B cell (primary cell): ENCODE results near the gene HAGHL. TPM values are rescaled to one million over a fixed set of nuclear protein-coding genes. Genes with fewer than 3 reads are reported as not detected.

Source experiments
- ATAC-seq: fragments of 200-7000 bp; cut with Tn5 transposase; one replicate; pipeline ENCODE4 v1.10.0; 2021; ENCODE audit warnings: low read depth, mild to moderate bottlenecking, moderate number of reproducible peaks, moderate library complexity
- CTCF ChIA-PET: fragments of 350-600 bp; sonication (Branson Sonifier 250); formaldehyde crosslinking; loops from one replicate; lab custom pipeline; 2021; ENCODE audit warnings: antibody characterized with exemption, inconsistent platforms; lab: Charles Lee
- POLR2A ChIA-PET: fragments of 350-600 bp; sonication (Branson Sonifier 250); formaldehyde crosslinking; loops from one replicate; lab custom pipeline; 2021; ENCODE audit warnings: antibody characterized with exemption; lab: Charles Lee
- DNase-seq: peaks from one replicate; pipeline ENCODE4 v3.0.0; 2013
- H2AFZ ChIP-seq: 2 replicates; pipeline ENCODE4 v1.6.1; 2012; ENCODE audit warnings: mild to moderate bottlenecking, low read depth, low read length; ENCODE audit not compliant: insufficient read depth, poor library complexity, severe bottlenecking
- H3K27ac ChIP-seq, 2 donors: 1 replicate in 1 of 2; 2 replicates in 1 of 2; pipeline ENCODE4 v1.5.1; 2012 to 2013; ENCODE audit warnings: low read length in 2 of 2, mild to moderate bottlenecking in 2 of 2, moderate library complexity in 1 of 2
- H3K27me3 ChIP-seq, 4 experiments: fragments of 200-600 bp in 1 of 4; sonication (generic) in 1 of 4; replicated peaks in 1 of 4; 1 replicate in 2 of 4; 2 replicates in 2 of 4; pipeline versions ENCODE4 v1.6.1 to v1.7.0; 2013 to 2016; ENCODE audit warnings: low read length in 3 of 4, mild to moderate bottlenecking in 2 of 4, mixed read lengths in 1 of 4, moderate library complexity in 1 of 4; ENCODE audit not compliant: insufficient read depth in 4 of 4, control insufficient read depth in 3 of 4; ENCODE audit errors: control extremely low read depth in 1 of 4
- H3K36me3 ChIP-seq, 2 experiments: replicated peaks in 1 of 2; 1 replicate in 1 of 2; 2 replicates in 1 of 2; pipeline versions ENCODE4 v1.6.1 to v1.7.1; 2013; ENCODE audit warnings: low read length in 1 of 2; ENCODE audit not compliant: insufficient read depth in 2 of 2, control insufficient read depth in 1 of 2; ENCODE audit errors: control extremely low read depth in 1 of 2, extremely low read depth in 1 of 2
- H3K4me1 ChIP-seq, 2 donors: fragments of 200-600 bp in 1 of 2; sonication (generic) in 1 of 2; 1 replicate in 1 of 2; 2 replicates in 1 of 2; pipeline versions ENCODE4 v1.5.1 to v1.6.1; 2013 to 2017; ENCODE audit warnings: low read length in 2 of 2; ENCODE audit not compliant: control insufficient read depth in 2 of 2, insufficient read depth in 2 of 2
- H3K4me2 ChIP-seq: replicated peaks from 2 replicates; pipeline ENCODE3; 2012; ENCODE audit warnings: mild to moderate bottlenecking, low read depth, low read length; ENCODE audit not compliant: poor library complexity, severe bottlenecking
- H3K4me3 ChIP-seq, 5 experiments: fragments of 200-600 bp in 1 of 5; sonication (generic) in 1 of 5; 1 replicate in 3 of 5; 2 replicates in 2 of 5; pipeline versions ENCODE4 v1.5.1 to v1.7.0; 2011 to 2016; ENCODE audit warnings: low read length in 4 of 5, mild to moderate bottlenecking in 4 of 5, low read depth in 2 of 5, control low read depth in 1 of 5, moderate library complexity in 1 of 5; ENCODE audit not compliant: insufficient read depth in 1 of 5; ENCODE audit errors: control extremely low read depth in 1 of 5, extremely low read depth in 1 of 5
- H3K79me2 ChIP-seq: fragments of 200-600 bp; sonication (generic); one replicate; pipeline ENCODE4 v1.6.0; 2016; ENCODE audit warnings: low read length; ENCODE audit not compliant: control insufficient read depth, insufficient read depth
- H3K9ac ChIP-seq: fragments of 200-600 bp; sonication (generic); 2 replicates; pipeline ENCODE4 v1.6.1; 2017; ENCODE audit warnings: mild to moderate bottlenecking, low read length, moderate library complexity
- H3K9me3 ChIP-seq, 3 donors: one replicate each; pipeline versions ENCODE4 v1.6.1 to v1.7.1; 2013; ENCODE audit warnings: low read length in 2 of 3; ENCODE audit not compliant: control insufficient read depth in 2 of 3, insufficient read depth in 1 of 3; ENCODE audit errors: control extremely low read depth in 1 of 3
- H4K20me1 ChIP-seq: 2 replicates; pipeline ENCODE4 v1.6.0; 2012; ENCODE audit warnings: mild to moderate bottlenecking, low read length; ENCODE audit not compliant: insufficient read depth, control insufficient read depth, poor library complexity, severe bottlenecking
- H3K27ac Mint-ChIP-seq: one replicate; pipeline ENCODE4 v1.8.0; 2021; ENCODE audit warnings: mixed read lengths
- H3K27me3 Mint-ChIP-seq: one replicate; pipeline ENCODE4 v1.8.0; 2021; ENCODE audit warnings: mixed read lengths
- H3K4me1 Mint-ChIP-seq: one replicate; pipeline ENCODE4 v1.8.0; 2021; ENCODE audit warnings: mixed read lengths
- H3K4me3 Mint-ChIP-seq: one replicate; pipeline ENCODE4 v1.8.0; 2021; ENCODE audit warnings: mixed read lengths
- H3K9me3 Mint-ChIP-seq: one replicate; pipeline ENCODE4 v1.8.0; 2022; ENCODE audit warnings: mixed read lengths; ENCODE audit not compliant: insufficient read depth
- CTCF ChIP-seq: fragments of 200-600 bp; IDR thresholded peaks from one replicate; pipeline ENCODE4 v1.8.0; 2022; ENCODE audit warnings: antibody characterized with exemption, mild to moderate bottlenecking
- EZH2 ChIP-seq: IDR thresholded peaks from 2 replicates; pipeline ENCODE4 v1.6.1; 2012; ENCODE audit warnings: borderline replicate concordance, low read depth, mild to moderate bottlenecking, moderate library complexity, low read length; ENCODE audit not compliant: insufficient read depth, poor library complexity, severe bottlenecking
- WGBS: methylation state at CpG from one replicate; pipeline ENCODE4 v1.1.5; 2013; ENCODE audit warnings: missing lambda C conversion rate; ENCODE audit not compliant: insufficient coverage; 5-methylcytosine and 5-hydroxymethylcytosine counted together
- intact Hi-C: fragments of 100-400 bp; cut with micrococcal nuclease; formaldehyde crosslinking; loops from one replicate; pipeline ENCODE4 v1.10.0; 2022
- polyA plus RNA-seq: library from polyadenylated mRNA; depleted of rRNA; stranded (reverse); fragments of >200 nt; gene quantifications from 2 replicates; pipeline ENCODE4 v1.2.3, GENCODE V29; 2012
- total RNA-seq, 2 donors: library from RNA; stranded (reverse); fragments of 120-200 nt in 1 of 2; gene quantifications; 1 replicate in 1 of 2; 2 replicates in 1 of 2; pipeline versions ENCODE4 v1.2.3 to v1.2.4, GENCODE V29; 2013 to 2022

Gene HAGHL
- total and polyA plus RNA-seq, 2 donors (not counting 1 experiment from before 2014, with no cell fraction given), result 32.3 to 87.1 TPM

DNA sequence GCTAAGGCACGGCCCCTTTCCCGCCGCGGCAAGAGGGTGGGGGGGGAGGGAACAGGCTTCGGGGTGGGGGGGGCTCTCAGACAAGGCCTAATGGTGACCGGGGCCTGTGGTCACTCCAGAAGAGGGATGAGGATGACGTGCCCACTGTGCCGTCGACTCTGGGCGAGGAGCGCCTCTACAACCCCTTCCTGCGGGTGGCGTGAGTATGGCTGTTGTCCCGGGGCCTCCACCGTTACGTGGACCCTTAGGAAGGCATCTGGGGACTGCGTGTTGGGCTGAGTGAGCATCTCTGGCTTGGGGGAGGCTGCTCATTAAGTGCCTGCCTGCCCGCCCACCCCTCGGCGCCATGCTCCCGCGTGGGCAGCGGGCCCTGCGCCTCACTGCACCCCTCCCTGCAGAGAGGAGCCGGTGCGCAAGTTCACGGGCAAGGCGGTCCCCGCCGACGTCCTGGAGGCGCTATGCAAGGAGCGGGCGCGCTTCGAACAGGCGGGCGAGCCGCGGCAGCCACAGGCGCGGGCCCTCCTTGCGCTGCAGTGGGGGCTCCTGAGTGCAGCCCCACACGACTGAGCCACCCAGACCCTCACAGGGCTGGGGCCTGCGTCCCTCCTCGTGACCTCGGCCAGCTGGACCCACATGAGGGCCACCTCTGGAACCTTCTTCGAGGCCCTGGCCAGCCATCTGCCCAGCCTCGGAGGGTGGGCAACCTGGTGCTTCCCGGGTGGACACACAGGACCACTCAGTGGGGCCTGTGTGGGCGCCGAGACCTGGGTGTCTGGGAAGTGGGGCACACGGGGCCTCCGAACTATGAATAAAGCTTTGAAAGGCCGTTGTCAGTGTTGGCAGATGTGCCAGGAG lies 2.2 kb downstream of the HAGHL start:
- 91% methylated on average over 50 of the region's 55 CpGs for WGBS
- Histone ChIP-seq H3K27me3 (no peaks in the 10 kb centered on the region), H3K36me3 (peaks cover 0 to 25% of the 10 kb centered on the region in 2 experiments), H3K4me2 (peak overlapping the region; percentile 97), H3K27ac (no peak overlapping the region), H3K9me3 (no peaks in the 10 kb centered on the region), H3K9ac (no peak overlapping the region), H4K20me1 (peaks cover 14% of the 10 kb centered on the region), H3K4me1 (peaks cover 10 to 28% of the 10 kb centered on the region in 2 donors), H3K4me3 (peak overlapping the region in 3 of 5 experiments; percentile 69 to 77 (median 70)), H3K79me2 (no peaks in the 10 kb centered on the region), H2AFZ (no peak overlapping the region)
- ChIA-PET CTCF (interaction anchor here (1.2 kb wide), 1 partner anchor 17 kb away, joined by 4 read pairs; no protein-coding TSS in a partner anchor), POLR2A (interaction anchor here (0.6 to 1.5 kb wide), 2 partner anchors 12 to 1254 kb away, joined by 4 to 11 read pairs; partner anchors contain the start of gene CIAO3)
- peaks cover 16% of the 10 kb centered on the region for H3K4me1 Mint-ChIP-seq
- no peak for TF ChIP-seq EZH2
- no peak for TF ChIP-seq CTCF
- H3K27ac Mint-ChIP-seq, result no peak overlapping the region
- intact Hi-C loops, result loop anchor here (1.0 to 5.0 kb wide), 2 partner anchors 12 to 883 kb away; partner anchors contain the start of genes CRAMP1 and IFT140
- no peaks in the 10 kb centered on the region for H3K9me3 Mint-ChIP-seq
- no peaks in the 10 kb centered on the region for H3K27me3 Mint-ChIP-seq
- DNase-seq (no peak), ATAC-seq (no peak)
- H3K4me3 Mint-ChIP-seq, result peak overlapping the region; percentile 73
